Tibial nerve (tissue), 4 donors: ENCODE results near the gene DOCK9. TPM values are rescaled to one million over a fixed set of nuclear protein-coding genes. Genes with fewer than 3 reads are reported as not detected.

Source experiments
- DNase-seq, 2 donors: peaks; one replicate each; pipeline ENCODE4 v3.0.0-alpha.2; 2019; ENCODE audit warnings: low spot score in 2 of 2
- H3K27ac ChIP-seq, 4 donors: fragments of 200-600 bp; sonication (generic) in 3 of 4; one replicate each; pipeline ENCODE4 v1.5.1; 2017 to 2019; ENCODE audit warnings: mild to moderate bottlenecking in 1 of 4
- H3K27me3 ChIP-seq, 2 donors: fragments of 200-600 bp; sonication (generic) in 1 of 2; one replicate each; pipeline versions ENCODE4 v1.5.1 to v1.6.0; 2017 to 2019
- H3K36me3 ChIP-seq, 3 donors: fragments of 200-600 bp; sonication (generic); one replicate each; pipeline ENCODE4 v1.5.1; 2018 to 2019
- H3K4me1 ChIP-seq, 4 donors: fragments of 200-600 bp; sonication (generic) in 3 of 4; one replicate each; pipeline ENCODE4 v1.5.1; 2017 to 2019
- H3K4me3 ChIP-seq, 4 donors: fragments of 200-600 bp; sonication (generic) in 3 of 4; one replicate each; pipeline ENCODE4 v1.5.1; 2017 to 2019; ENCODE audit warnings: mild to moderate bottlenecking in 1 of 4, moderate library complexity in 1 of 4
- H3K9me3 ChIP-seq, 4 donors: fragments of 200-600 bp; sonication (generic) in 3 of 4; one replicate each; pipeline ENCODE4 v1.5.1; 2017 to 2019
- CTCF ChIP-seq, 5 experiments: fragments of 200-600 bp in 3 of 5; fragments of 450-650 bp in 2 of 5; sonication (generic) in 3 of 5; IDR thresholded peaks; one replicate each; pipeline ENCODE4 v1.5.1; 2016 to 2019; ENCODE audit warnings: antibody characterized with exemption in 5 of 5, mild to moderate bottlenecking in 3 of 5, moderate library complexity in 2 of 5
- EP300 ChIP-seq, 2 donors: sonication (generic); formaldehyde crosslinking; IDR thresholded peaks; one replicate each; pipeline ENCODE4 v1.6.1; 2017; ENCODE audit warnings: antibody characterized with exemption in 2 of 2, mild to moderate bottlenecking in 1 of 2
- POLR2A ChIP-seq, 2 donors: fragments of 450-650 bp; IDR thresholded peaks; one replicate each; pipeline ENCODE4 v1.6.1; 2017; ENCODE audit warnings: antibody characterized with exemption in 2 of 2, mild to moderate bottlenecking in 2 of 2, moderate library complexity in 2 of 2
- WGBS, 2 donors: methylation state at CpG; one replicate each; pipeline ENCODE4 v1.1.5; 2018; 5-methylcytosine and 5-hydroxymethylcytosine counted together
- total RNA-seq, 4 donors: library from RNA; depleted of rRNA; stranded (reverse); fragments of >200 nt; gene quantifications; one replicate each; pipeline ENCODE4 v1.1.0, GENCODE V29; 2016

The DOCK9 gene
- total RNA-seq, 4 donors from 2014 or later = 147 to 258 (median 243) TPM

- Histone ChIP-seq H3K9me3 (no peaks in the 10 kb centered on the region), H3K4me3 (no peak overlapping the region), H3K27ac (peak overlapping the region in 2 of 4 donors; percentile 17 to 49), H3K4me1 (peaks cover 0 to 47% (median 3%) of the 10 kb centered on the region in 4 donors), H3K36me3 (no peaks in the 10 kb centered on the region), H3K27me3 (no peaks in the 10 kb centered on the region)
- 78 to 92% methylated on average over 3 of the region's 3 CpGs for WGBS, 2 donors
- no peak for TF ChIP-seq POLR2A (IDR thresholded peaks at IDR 0.05)
- no peak for TF ChIP-seq EP300 (IDR thresholded peaks at IDR 0.05)
- TF ChIP-seq CTCF (IDR thresholded peaks at IDR 0.05) = no peak
- DNase-seq = no peak
These were observed 30.7 kb upstream of the DOCK9 start for GRCh38 chr13:99008577-99008976.

- TF ChIP-seq EP300 (IDR thresholded peaks at IDR 0.05) (no peak), CTCF (IDR thresholded peaks at IDR 0.05) (no peak), POLR2A (IDR thresholded peaks at IDR 0.05) (no peak)
- Histone ChIP-seq H3K27ac (peak overlapping the region in 2 of 4 donors; percentile 8 to 31), H3K36me3 (no peaks in the 10 kb centered on the region), H3K4me1 (peaks cover 0 to 53% (median 3%) of the 10 kb centered on the region in 4 donors), H3K27me3 (no peaks in the 10 kb centered on the region), H3K9me3 (no peaks in the 10 kb centered on the region), H3K4me3 (no peak overlapping the region)
- WGBS, 2 donors = 50 to 55% methylated on average over 1 of the region's 1 CpG
- DNase-seq = no peak
These were observed 29.6 kb upstream of the DOCK9 start for GRCh38 chr13:99007414-99007986.

- no peaks in the 10 kb centered on the region for H3K27me3 ChIP-seq
- TF ChIP-seq CTCF (IDR thresholded peaks at IDR 0.05) (no peak), EP300 (IDR thresholded peaks at IDR 0.05) (no peak), POLR2A (IDR thresholded peaks at IDR 0.05) (no peak)
- H3K27ac ChIP-seq = no peak overlapping the region
- no peak for DNase-seq
- peaks cover 0 to 57% (median 4%) of the 10 kb centered on the region in 4 donors for H3K4me1 ChIP-seq
- H3K9me3 ChIP-seq = no peaks in the 10 kb centered on the region
- no peak overlapping the region for H3K4me3 ChIP-seq
- no peaks in the 10 kb centered on the region for H3K36me3 ChIP-seq
These were observed 27.7 kb upstream of the DOCK9 start for GRCh38 chr13:99005609-99006008.

- no peak for DNase-seq
- H3K4me3 ChIP-seq = no peak overlapping the region
- TF ChIP-seq EP300 (IDR thresholded peaks at IDR 0.05) (no peak), CTCF (IDR thresholded peaks at IDR 0.05) (no peak), POLR2A (IDR thresholded peaks at IDR 0.05) (no peak)
- no peaks in the 10 kb centered on the region for H3K9me3 ChIP-seq
- no peak overlapping the region for H3K27ac ChIP-seq
- no peaks in the 10 kb centered on the region for H3K27me3 ChIP-seq
- peaks cover 0 to 62% (median 7%) of the 10 kb centered on the region in 4 donors for H3K4me1 ChIP-seq
- H3K36me3 ChIP-seq = no peaks in the 10 kb centered on the region
- WGBS, 2 donors = 58% methylated on average over 3 of the region's 3 CpGs
These were observed 27.1 kb upstream of the DOCK9 start for GRCh38 chr13:99004978-99005377.

GRCh38 chr13:99003851-99004471 is 26.1 kb upstream of the DOCK9 start:
- 58 to 67% methylated on average over 3 of the region's 3 CpGs for WGBS, 2 donors
- no peak for TF ChIP-seq CTCF (IDR thresholded peaks at IDR 0.05)
- TF ChIP-seq POLR2A (IDR thresholded peaks at IDR 0.05) = no peak
- no peak for TF ChIP-seq EP300 (IDR thresholded peaks at IDR 0.05)

More at GRCh38 chr13:99003851-99004471, 26.1 kb upstream of the DOCK9 start:
- Histone ChIP-seq H3K27me3 (no peaks in the 10 kb centered on the region), H3K4me1 (peaks cover 0 to 66% (median 11%) of the 10 kb centered on the region in 4 donors), H3K36me3 (no peaks in the 10 kb centered on the region), H3K4me3 (no peak overlapping the region), H3K27ac (no peak overlapping the region), H3K9me3 (no peaks in the 10 kb centered on the region)
- no peak for DNase-seq
